AG04449 (cell line): ENCODE data around the gene PFDN6.

Experiments used
- CTCF ChIA-PET: fragments of 350-600 bp; formaldehyde crosslinking; extraction: SDS; loops from one replicate; lab custom pipeline; 2021; ENCODE audit warnings: antibody characterized with exemption; lab: Yijun Ruan, JAX
- POLR2A ChIA-PET: fragments of 400-600, 350-600 bp; formaldehyde crosslinking; extraction: SDS; loops from one replicate; lab custom pipeline; 2020; ENCODE audit warnings: antibody characterized with exemption, inconsistent platforms; lab: Yijun Ruan, JAX
- DNase-seq: peaks from one replicate; pipeline ENCODE4 v3.0.0-alpha.2; 2010; ENCODE audit warnings: low read depth, low spot score
- H3K4me3 ChIP-seq: 2 replicates; pipeline ENCODE4 v1.5.1; 2011; ENCODE audit warnings: low read depth, mild to moderate bottlenecking, control low read depth, low read length
- CTCF ChIP-seq: IDR thresholded peaks from one replicate; pipeline ENCODE4 v1.5.1; 2011; ENCODE audit warnings: mild to moderate bottlenecking, moderate library complexity, low read length, control low read depth, inconsistent platforms; ENCODE audit not compliant: insufficient read depth; ENCODE audit errors: missing control alignments

PFDN6 gene

DNA sequence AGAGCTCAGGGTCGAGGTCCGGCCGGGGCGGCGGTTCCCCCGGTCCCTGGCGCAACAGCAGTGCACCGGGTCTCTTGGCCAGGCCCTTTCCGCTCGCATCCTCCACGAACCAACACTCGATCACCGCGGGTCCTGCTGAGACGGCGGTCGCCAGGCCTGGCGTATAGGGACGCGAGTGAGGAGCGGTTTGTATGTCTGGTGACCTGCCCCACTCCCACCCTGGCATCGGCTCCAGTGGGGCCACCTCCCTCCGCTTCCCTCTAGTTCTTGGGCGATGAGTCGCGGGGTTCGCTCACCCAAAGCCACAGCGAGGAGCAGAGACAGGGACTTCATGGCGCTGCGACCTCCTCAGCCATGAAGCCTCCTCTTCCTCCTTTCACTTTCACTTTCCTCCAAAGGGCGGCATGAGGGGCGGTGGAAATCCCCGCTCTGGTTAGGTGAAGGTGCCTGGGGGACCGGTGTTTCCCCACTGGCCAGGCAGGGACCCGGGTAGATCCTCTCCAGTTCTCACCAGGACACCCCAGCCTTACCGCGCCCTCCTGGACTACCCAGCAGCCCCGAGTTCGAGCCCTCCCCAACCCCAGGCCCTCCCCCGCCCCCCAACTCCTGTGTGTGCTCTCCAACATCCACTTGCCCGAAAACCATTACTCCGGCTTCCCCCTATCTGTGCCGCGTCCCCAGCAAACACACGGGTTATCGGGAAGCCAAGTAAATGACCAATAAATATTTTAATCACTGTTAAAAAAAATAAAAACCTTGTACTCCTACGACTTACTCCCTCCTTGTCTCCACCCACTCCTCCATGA is 24.5 kb downstream of the PFDN6 start, which contains the start of gene TAPBP:
TSS of gene TAPBP (minus strand) at position 370 of the 806 bp plus-strand sequence. CDS start at position 333, 37 bp downstream.
- ChIA-PET POLR2A (interaction anchor here (1.0 to 2.5 kb wide), 2 partner anchors 15 to 25 kb away, joined by 5 to 10 read pairs; partner anchors contain the start of genes PFDN6, RGL2 and WDR46), CTCF (interaction anchor here (3.2 to 4.2 kb wide), 3 partner anchors 12 to 77 kb away, joined by 7 to 37 read pairs (median 19); partner anchors contain the start of gene RGL2)
- no peak for TF ChIP-seq CTCF
- DNase-seq: no peak
- H3K4me3 ChIP-seq: peak within 1 kb of the TSS; percentile 96

DNA sequence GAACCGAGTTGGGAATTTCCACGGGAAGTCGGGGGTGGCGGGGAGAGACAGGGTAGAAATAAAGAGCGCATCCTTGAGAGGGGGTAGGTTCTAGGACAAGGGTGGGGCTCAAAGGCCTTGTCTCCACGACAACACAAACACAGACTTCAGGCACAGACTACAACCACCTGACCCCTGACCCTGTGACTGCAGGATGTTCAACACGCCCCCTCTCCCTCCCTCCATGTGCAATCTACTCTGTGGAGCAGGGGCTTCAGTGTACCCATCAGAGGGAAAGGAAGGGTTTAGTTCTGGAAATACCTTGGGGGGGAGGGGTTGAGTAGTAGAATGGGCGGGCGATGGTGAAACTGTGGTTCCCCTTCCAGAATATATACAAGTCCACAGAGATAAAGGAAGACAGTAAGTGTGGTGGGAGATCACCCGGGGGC is 25.1 kb downstream of the PFDN6 start:
- POLR2A ChIA-PET: no interaction called here
- TF ChIP-seq CTCF: no peak
- DNase-seq: no peak
- CTCF ChIA-PET: interaction anchor here (1.0 kb wide), 1 partner anchor 14 kb away, joined by 4 read pairs; no protein-coding TSS in a partner anchor
- H3K4me3 ChIP-seq: peak overlapping the region; percentile 96

DNA sequence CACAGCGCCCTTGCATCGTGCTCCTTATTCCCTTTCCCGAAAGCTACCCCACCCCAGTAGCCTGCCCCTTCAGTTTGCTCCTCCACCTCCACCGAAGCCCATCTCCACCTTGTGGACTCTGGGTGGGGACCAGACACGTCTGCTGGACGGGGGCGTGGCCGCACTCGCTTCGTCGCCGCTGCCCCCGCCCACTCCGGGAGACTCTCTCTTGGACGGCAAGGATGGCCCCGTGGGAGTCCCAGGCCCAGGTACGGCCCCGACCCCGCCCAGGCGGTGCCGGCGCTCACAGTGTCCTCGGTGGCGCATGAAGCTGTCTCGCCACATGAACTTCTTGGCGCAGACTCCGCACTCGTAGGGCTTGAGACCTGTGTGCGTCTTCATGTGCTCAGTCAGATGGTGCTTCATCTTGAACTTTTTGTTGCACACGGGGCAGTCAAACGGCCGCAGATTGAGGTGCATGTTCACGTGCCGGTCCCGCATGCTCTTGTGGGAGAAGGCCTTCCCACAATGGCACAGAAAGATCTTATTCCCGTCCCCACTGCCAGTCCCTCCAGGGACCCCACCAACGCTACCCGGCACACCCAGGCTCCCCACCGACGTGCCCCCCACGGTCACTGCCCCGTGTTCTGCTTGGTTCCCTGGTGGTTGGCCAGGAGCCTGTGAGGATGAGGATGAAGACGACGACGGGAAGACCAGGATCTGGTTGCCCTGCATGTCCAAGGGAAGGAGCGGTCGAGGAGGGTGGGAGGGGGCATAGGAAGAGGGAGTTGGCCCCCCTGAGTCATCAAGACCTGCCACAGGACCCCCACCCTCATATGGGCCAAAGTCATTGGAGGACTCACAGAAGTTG is 25.8 kb downstream of the PFDN6 start:
- ChIA-PET CTCF (interaction anchor here (1.0 to 4.0 kb wide), 2 partner anchors 15 to 75 kb away, joined by 4 to 14 read pairs; no protein-coding TSS in a partner anchor), POLR2A (no interaction called here)
- no peak for DNase-seq
- peak overlapping the region; percentile 96 for H3K4me3 ChIP-seq
- TF ChIP-seq CTCF: no peak

DNA sequence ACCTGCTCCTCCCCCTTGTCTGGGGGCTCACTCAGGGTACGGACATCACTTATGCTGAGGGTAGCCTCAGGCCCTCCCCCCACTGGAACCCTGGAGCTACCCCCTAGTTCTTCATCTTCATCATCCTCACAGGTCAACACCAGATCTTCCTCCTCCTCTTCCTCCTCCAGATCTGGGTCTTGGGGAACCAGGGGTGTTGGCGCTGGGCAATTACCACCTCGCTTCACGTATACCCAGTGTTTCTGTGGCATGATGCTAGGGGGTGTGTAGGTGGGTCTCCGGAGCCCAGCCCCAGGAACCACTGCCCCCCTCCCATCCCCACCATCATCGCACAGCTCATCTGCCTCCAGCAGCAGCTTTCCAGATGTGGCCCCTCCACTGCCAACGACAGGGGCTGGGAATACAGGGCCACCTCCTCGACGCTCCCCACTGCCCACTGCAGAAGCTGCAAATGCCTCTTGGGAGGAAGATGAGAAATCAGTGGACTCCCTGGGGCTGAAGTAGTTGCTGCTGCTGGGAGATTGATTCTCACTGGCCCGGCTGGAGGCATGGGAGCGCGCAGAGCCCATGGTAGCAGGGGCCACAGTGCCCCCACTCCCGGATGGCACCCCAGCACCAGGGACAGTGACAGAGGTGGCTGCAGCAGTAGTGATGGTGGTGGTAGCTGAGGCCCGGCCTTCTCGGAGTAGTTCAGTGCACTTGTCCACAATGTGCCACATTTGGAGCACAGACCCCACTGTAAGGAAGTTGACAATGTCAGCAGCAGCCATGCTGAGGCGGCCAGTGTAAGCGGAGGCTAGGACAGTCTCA is 26.6 kb downstream of the PFDN6 start:
- ChIA-PET POLR2A (no interaction called here), CTCF (interaction anchor here (0.8 to 4.0 kb wide), 2 partner anchors 16 to 75 kb away, joined by 3 to 14 read pairs; no protein-coding TSS in a partner anchor)
- DNase-seq: no peak
- H3K4me3 ChIP-seq: no peak overlapping the region
- no peak for TF ChIP-seq CTCF

- DNase-seq: no peak
- peak overlapping the region; percentile 67 for H3K4me3 ChIP-seq
- no peak for TF ChIP-seq CTCF
- POLR2A ChIA-PET: interaction anchor here (0.7 to 2.1 kb wide), 4 partner anchors 9 to 304 kb away, joined by 3 to 11 read pairs (median 4); partner anchors contain the start of genes ITPR3 and RGL2
- CTCF ChIA-PET: interaction anchor here (0.8 to 4.0 kb wide), 4 partner anchors 17 to 74 kb away, joined by 3 to 14 read pairs (median 4); partner anchors contain the start of gene RGL2
Observed at GRCh38 chr6:33316603-33317418, 27.4 kb downstream of the PFDN6 start.
